Peyer's patch (tissue), 4 donors: ENCODE data around the gene SPATA16. TPM values are rescaled to one million over a fixed set of nuclear protein-coding genes. Genes with fewer than 3 reads are reported as not detected.
A peak's percentile ranks its signal among the peaks of the same experiment; 100 is the strongest.

Source experiments
- DNase-seq, 3 donors: peaks; one replicate each; pipeline ENCODE4 v3.0.0-alpha.2; 2017 to 2019
- H3K27ac ChIP-seq, 4 donors: fragments of 200-600 bp; sonication (generic); one replicate each; pipeline ENCODE4 v1.5.1; 2016 to 2019
- H3K27me3 ChIP-seq, 2 donors: fragments of 200-600 bp; sonication (generic); one replicate each; pipeline ENCODE4 v1.5.1; 2019
- H3K36me3 ChIP-seq, 3 donors: fragments of 200-600 bp; sonication (generic); one replicate each; pipeline ENCODE4 v1.5.1; 2016 to 2019
- H3K4me1 ChIP-seq, 4 donors: fragments of 200-600 bp; sonication (generic); one replicate each; pipeline ENCODE4 v1.5.1; 2016 to 2019
- H3K4me3 ChIP-seq, 4 donors: fragments of 200-600 bp; sonication (generic); 1 replicate in 3 of 4; 2 replicates in 1 of 4; pipeline ENCODE4 v1.5.1; 2016 to 2019; ENCODE audit warnings: mild to moderate bottlenecking in 1 of 4
- H3K9me3 ChIP-seq, 4 donors: fragments of 200-600 bp; sonication (generic); one replicate each; pipeline ENCODE4 v1.5.1; 2016 to 2019; ENCODE audit warnings: mild to moderate bottlenecking in 1 of 4
- CTCF ChIP-seq, 6 experiments: fragments of 450-650 bp in 4 of 6; fragments of 200-600 bp in 2 of 6; sonication (generic) in 1 of 6; IDR thresholded peaks; one replicate each; pipeline ENCODE4 v1.5.1; 2017 to 2019; ENCODE audit warnings: antibody characterized with exemption in 6 of 6, mild to moderate bottlenecking in 3 of 6, moderate library complexity in 1 of 6
- POLR2A ChIP-seq, 2 donors: fragments of 450-650 bp; IDR thresholded peaks; one replicate each; pipeline ENCODE4 v1.5.1; 2017; ENCODE audit warnings: antibody characterized with exemption in 2 of 2, mild to moderate bottlenecking in 2 of 2, moderate library complexity in 2 of 2
- total RNA-seq, 4 donors: library from RNA; depleted of rRNA; stranded (reverse); fragments of >200 nt; gene quantifications; one replicate each; pipeline ENCODE4 v1.1.0, GENCODE V29; 2016

Gene SPATA16
- total RNA-seq, 4 donors from 2014 or later, result not detected

GRCh38 chr3:173009410-173009809, 131.6 kb downstream of the SPATA16 start:
- H3K4me1 ChIP-seq, result no peaks in the 10 kb centered on the region
- H3K36me3 ChIP-seq, result no peaks in the 10 kb centered on the region
- no peak overlapping the region for H3K4me3 ChIP-seq
- H3K9me3 ChIP-seq, result no peaks in the 10 kb centered on the region
- DNase-seq, result peak in 1 of 3 donors; percentile 27
- no peaks in the 10 kb centered on the region for H3K27me3 ChIP-seq
- no peak overlapping the region for H3K27ac ChIP-seq
- TF ChIP-seq POLR2A (IDR thresholded peaks at IDR 0.05) (no peak), CTCF (IDR thresholded peaks at IDR 0.05) (no peak)

- Histone ChIP-seq H3K4me1 (no peaks in the 10 kb centered on the region), H3K27me3 (no peaks in the 10 kb centered on the region), H3K9me3 (no peaks in the 10 kb centered on the region), H3K4me3 (no peak overlapping the region), H3K36me3 (no peaks in the 10 kb centered on the region), H3K27ac (no peak overlapping the region)
- TF ChIP-seq CTCF (IDR thresholded peaks at IDR 0.05) (no peak), POLR2A (IDR thresholded peaks at IDR 0.05) (no peak)
- DNase-seq, result no peak
Measured at GRCh38 chr3:173008978-173009377, 132.1 kb downstream of the SPATA16 start.

GRCh38 chr3:173007079-173007723, 133.8 kb downstream of the SPATA16 start:
- H3K4me1 ChIP-seq, result no peaks in the 10 kb centered on the region
- no peak overlapping the region for H3K27ac ChIP-seq
- DNase-seq, result no peak
- H3K27me3 ChIP-seq, result no peaks in the 10 kb centered on the region
- TF ChIP-seq CTCF (IDR thresholded peaks at IDR 0.05) (no peak), POLR2A (IDR thresholded peaks at IDR 0.05) (no peak)
- no peak overlapping the region for H3K4me3 ChIP-seq
- H3K36me3 ChIP-seq, result no peaks in the 10 kb centered on the region
- no peaks in the 10 kb centered on the region for H3K9me3 ChIP-seq

DNA sequence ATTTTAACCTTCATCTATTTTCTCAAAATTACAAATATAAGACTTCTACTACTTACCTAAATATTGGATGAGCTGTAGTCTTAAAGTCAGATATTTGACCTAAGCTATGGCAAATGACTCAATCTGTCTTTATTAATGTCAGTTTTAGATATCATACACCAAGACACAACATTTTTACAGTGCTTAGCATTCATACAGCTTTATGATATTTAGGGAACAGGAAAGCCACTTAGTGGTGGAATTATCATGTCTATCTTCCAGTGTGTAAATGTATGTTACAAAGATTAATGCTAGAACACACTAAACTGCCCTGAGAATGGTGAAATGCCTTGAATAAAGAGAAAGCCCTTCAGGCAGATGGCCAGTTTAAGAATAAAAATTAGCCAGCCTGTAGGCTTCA, 135.0 kb downstream of the SPATA16 start:
- Histone ChIP-seq H3K36me3 (no peaks in the 10 kb centered on the region), H3K9me3 (no peaks in the 10 kb centered on the region), H3K4me1 (no peaks in the 10 kb centered on the region), H3K27ac (no peak overlapping the region), H3K27me3 (no peaks in the 10 kb centered on the region), H3K4me3 (no peak overlapping the region)
- TF ChIP-seq CTCF (IDR thresholded peaks at IDR 0.05), result no peak
- TF ChIP-seq POLR2A (IDR thresholded peaks at IDR 0.05), result no peak
- DNase-seq, result no peak

- no peak for DNase-seq
- no peak overlapping the region for H3K27ac ChIP-seq
- H3K4me1 ChIP-seq, result no peaks in the 10 kb centered on the region
- TF ChIP-seq CTCF (IDR thresholded peaks at IDR 0.05), result no peak
- no peak for TF ChIP-seq POLR2A (IDR thresholded peaks at IDR 0.05)
- no peaks in the 10 kb centered on the region for H3K36me3 ChIP-seq
- H3K9me3 ChIP-seq, result no peaks in the 10 kb centered on the region
- H3K4me3 ChIP-seq, result no peak overlapping the region
- H3K27me3 ChIP-seq, result no peaks in the 10 kb centered on the region
Measured at GRCh38 chr3:173004681-173005080, 136.4 kb downstream of the SPATA16 start.

GRCh38 chr3:173003956-173004355, 137.1 kb downstream of the SPATA16 start:
- Histone ChIP-seq H3K27ac (no peak overlapping the region), H3K4me1 (no peaks in the 10 kb centered on the region), H3K36me3 (no peaks in the 10 kb centered on the region), H3K27me3 (no peaks in the 10 kb centered on the region), H3K4me3 (no peak overlapping the region), H3K9me3 (no peaks in the 10 kb centered on the region)
- no peak for TF ChIP-seq CTCF (IDR thresholded peaks at IDR 0.05)
- no peak for TF ChIP-seq POLR2A (IDR thresholded peaks at IDR 0.05)
- no peak for DNase-seq
